Prostate gland (tissue), 2 donors: Measurements from ENCODE around the gene ZNF777.

ENCODE experiments used
- CTCF ChIP-seq, 4 experiments: fragments of 200-600 bp in 2 of 4; fragments of 450-650 bp in 2 of 4; sonication (generic) in 2 of 4; IDR thresholded peaks; 1 replicate in 3 of 4; 2 replicates in 1 of 4; pipeline ENCODE4 v1.5.1; 2016 to 2019; ENCODE audit warnings: antibody characterized with exemption in 4 of 4, mild to moderate bottlenecking in 2 of 4, moderate library complexity in 2 of 4
- POLR2A ChIP-seq: fragments of 450-650 bp; IDR thresholded peaks from one replicate; pipeline ENCODE4 v1.6.1; 2016; ENCODE audit warnings: antibody characterized with exemption, mild to moderate bottlenecking
- POLR2AphosphoS5 ChIP-seq: sonication (generic); formaldehyde crosslinking; IDR thresholded peaks from one replicate; pipeline ENCODE4 v1.6.1; 2017; ENCODE audit warnings: antibody characterized with exemption

- no peak for TF ChIP-seq CTCF (IDR thresholded peaks at IDR 0.05)
- no peak for TF ChIP-seq POLR2A
- no peak for TF ChIP-seq POLR2AphosphoS5
Measured at GRCh38 chr7:149397470-149398043, 63.3 kb downstream of the ZNF777 start.
